Activated CD4-positive, alpha-beta memory T cell treated with anti-CD3 and anti-CD28 coated beads, Interleukin-2, amount 10 ng/mL, durations not matched to agents 7 days and 5 days (primary cell): Measurements from ENCODE around the gene SERPINA4. TPM values are rescaled to one million over a fixed set of nuclear protein-coding genes. Genes with fewer than 3 reads are reported as not detected.
A peak's percentile ranks its signal among the peaks of the same experiment; 100 is the strongest.

Source experiments
- CTCF ChIA-PET: fragments of 350-600 bp; sonication (Branson Sonifier 250); formaldehyde crosslinking; loops from one replicate; lab custom pipeline; 2021; ENCODE audit warnings: antibody characterized with exemption, inconsistent platforms; lab: Charles Lee
- POLR2A ChIA-PET: fragments of 350-600 bp; sonication (Branson Sonifier 250); formaldehyde crosslinking; loops from one replicate; lab custom pipeline; 2021; ENCODE audit warnings: antibody characterized with exemption; lab: Charles Lee
- DNase-seq: peaks from one replicate; pipeline ENCODE4 v3.0.0-alpha.2; 2020
- H3K27ac Mint-ChIP-seq: one replicate; pipeline ENCODE4 v1.8.0; 2021; ENCODE audit warnings: mild to moderate bottlenecking, mixed read lengths
- H3K27me3 Mint-ChIP-seq: one replicate; pipeline ENCODE4 v1.8.0; 2021; ENCODE audit warnings: mixed read lengths
- H3K36me3 Mint-ChIP-seq: one replicate; pipeline ENCODE4 v1.8.0; 2021; ENCODE audit warnings: low read depth, mixed read lengths
- H3K4me1 Mint-ChIP-seq: one replicate; pipeline ENCODE4 v1.8.0; 2021; ENCODE audit warnings: mixed read lengths
- H3K4me3 Mint-ChIP-seq: one replicate; pipeline ENCODE4 v1.8.0; 2021; ENCODE audit warnings: mild to moderate bottlenecking, mixed read lengths
- H3K9me3 Mint-ChIP-seq: one replicate; pipeline ENCODE4 v1.8.0; 2021; ENCODE audit warnings: mixed read lengths
- total RNA-seq, 2 experiments: library from RNA; stranded (reverse); gene quantifications; one replicate each; pipeline ENCODE4 v1.2.3, GENCODE V29; 2021

Gene SERPINA4
- total RNA-seq, 2 experiments from 2014 or later = not detected

GRCh38 chr14:94535506-94535905, 25.7 kb upstream of the SERPINA4 start:
- H3K4me1 Mint-ChIP-seq = no peaks in the 10 kb centered on the region
- H3K27me3 Mint-ChIP-seq = peaks cover 4% of the 10 kb centered on the region
- H3K27ac Mint-ChIP-seq = no peak overlapping the region
- DNase-seq = no peak
- H3K4me3 Mint-ChIP-seq = no peak overlapping the region
- no peaks in the 10 kb centered on the region for H3K9me3 Mint-ChIP-seq
- no peaks in the 10 kb centered on the region for H3K36me3 Mint-ChIP-seq
- CTCF ChIA-PET = no interaction called here
- POLR2A ChIA-PET = no interaction called here

DNA sequence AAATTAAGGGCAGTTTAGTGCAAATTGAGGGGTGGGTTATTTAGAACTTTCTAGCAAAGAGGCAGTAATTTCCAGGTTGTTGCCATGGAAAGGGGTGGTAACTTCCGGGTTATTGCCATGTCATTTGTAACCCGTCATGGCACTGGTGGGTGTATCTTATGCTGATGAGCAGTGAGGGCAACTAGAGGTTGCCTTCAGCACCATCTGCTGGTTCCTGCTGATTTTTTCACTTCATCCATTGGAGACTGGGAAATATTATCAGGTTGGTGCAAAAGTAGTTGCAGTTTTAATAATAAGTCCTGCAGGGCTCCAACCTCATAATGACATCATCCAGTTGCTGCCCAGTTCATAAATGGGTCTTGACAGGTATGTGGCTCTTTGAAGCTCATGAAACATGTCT, 24.4 kb upstream of the SERPINA4 start:
- Mint-ChIP-seq H3K27me3 (peaks cover 3% of the 10 kb centered on the region), H3K9me3 (no peaks in the 10 kb centered on the region), H3K4me1 (no peaks in the 10 kb centered on the region), H3K4me3 (no peak overlapping the region), H3K27ac (no peak overlapping the region), H3K36me3 (no peaks in the 10 kb centered on the region)
- ChIA-PET POLR2A (no interaction called here), CTCF (no interaction called here)
- DNase-seq = no peak

DNA sequence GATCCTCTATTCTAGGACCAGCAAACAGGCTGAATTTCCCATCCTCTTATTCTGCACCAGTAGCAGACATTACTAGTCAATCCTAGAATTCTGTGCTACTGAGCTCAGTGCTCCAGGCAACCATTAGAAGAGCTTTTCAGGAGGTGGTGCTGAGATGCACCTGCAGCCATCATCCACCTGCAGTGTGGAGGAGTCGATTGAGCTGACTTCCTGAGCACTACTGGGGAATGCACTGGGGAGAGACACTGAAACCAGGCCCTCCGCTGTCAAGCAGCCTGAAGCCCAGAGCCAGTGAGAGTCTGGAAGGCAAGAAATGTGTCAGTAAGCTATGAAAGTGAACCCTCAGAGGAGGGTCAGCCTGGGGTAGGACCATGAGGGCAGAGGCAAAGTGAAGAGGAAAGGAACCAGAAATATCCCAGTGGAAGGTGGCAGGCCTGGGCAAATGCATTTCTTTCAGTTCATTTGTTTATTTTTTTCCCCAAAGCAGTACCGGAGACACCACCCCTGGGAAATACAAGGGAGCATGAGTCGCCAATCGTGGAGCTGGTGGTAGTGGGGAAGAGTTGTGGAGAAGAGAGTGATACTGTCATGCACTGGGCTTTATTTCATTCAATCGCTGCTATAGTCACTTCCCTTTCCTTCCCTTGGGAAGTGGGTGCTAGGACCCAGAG, 23.0 kb upstream of the SERPINA4 start:
- H3K27me3 Mint-ChIP-seq = peaks cover 3% of the 10 kb centered on the region

DNA sequence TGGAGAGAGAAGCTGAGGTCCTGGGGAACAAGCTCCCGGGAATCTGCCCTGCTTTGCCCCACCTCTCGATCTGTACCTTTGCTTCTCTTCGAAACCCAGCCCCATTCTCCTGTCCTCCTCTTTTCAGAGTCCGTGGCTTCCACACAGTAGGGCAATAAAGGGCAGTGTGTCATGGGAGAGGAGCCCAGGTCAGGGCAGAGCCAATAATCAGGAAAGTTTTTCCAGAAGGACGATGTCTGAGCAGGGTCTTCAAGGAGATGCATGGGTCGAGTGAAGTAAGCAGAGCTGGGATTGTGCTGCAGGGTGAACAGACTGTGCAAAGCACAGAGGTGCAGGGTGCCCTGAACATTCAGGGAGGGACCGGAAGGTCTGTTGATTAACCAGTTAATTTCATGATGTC, 22.1 kb upstream of the SERPINA4 start:
- no peaks in the 10 kb centered on the region for H3K36me3 Mint-ChIP-seq
- peaks cover 3% of the 10 kb centered on the region for H3K27me3 Mint-ChIP-seq
- no peak overlapping the region for H3K27ac Mint-ChIP-seq
- no peak overlapping the region for H3K4me3 Mint-ChIP-seq
- H3K4me1 Mint-ChIP-seq = no peaks in the 10 kb centered on the region
- ChIA-PET POLR2A (no interaction called here), CTCF (interaction anchor here (1.7 kb wide), 1 partner anchor 10 kb away, joined by 6 read pairs; no protein-coding TSS in a partner anchor)
- DNase-seq = peak; percentile 1
- no peaks in the 10 kb centered on the region for H3K9me3 Mint-ChIP-seq

More for the DNA sequence above, 23.0 kb upstream of the SERPINA4 start:
- H3K36me3 Mint-ChIP-seq = no peaks in the 10 kb centered on the region
- no peak for DNase-seq
- H3K4me1 Mint-ChIP-seq = no peaks in the 10 kb centered on the region
- no peak overlapping the region for H3K4me3 Mint-ChIP-seq
- no peak overlapping the region for H3K27ac Mint-ChIP-seq
- ChIA-PET POLR2A (no interaction called here), CTCF (interaction anchor here (1.7 kb wide), 1 partner anchor 11 kb away, joined by 6 read pairs; no protein-coding TSS in a partner anchor)
- no peaks in the 10 kb centered on the region for H3K9me3 Mint-ChIP-seq

- DNase-seq = no peak
- no peaks in the 10 kb centered on the region for H3K36me3 Mint-ChIP-seq
- POLR2A ChIA-PET = no interaction called here
- H3K4me3 Mint-ChIP-seq = no peak overlapping the region
- CTCF ChIA-PET = interaction anchor here (1.5 kb wide), 1 partner anchor 54 kb away, joined by 3 read pairs; no protein-coding TSS in a partner anchor
- no peaks in the 10 kb centered on the region for H3K9me3 Mint-ChIP-seq
- no peaks in the 10 kb centered on the region for H3K4me1 Mint-ChIP-seq
- peaks cover 3% of the 10 kb centered on the region for H3K27me3 Mint-ChIP-seq
- no peak overlapping the region for H3K27ac Mint-ChIP-seq
Observed at GRCh38 chr14:94540031-94540794, 21.0 kb upstream of the SERPINA4 start.

GRCh38 chr14:94541234-94541975, 19.8 kb upstream of the SERPINA4 start:
- DNase-seq = no peak
- H3K9me3 Mint-ChIP-seq = no peaks in the 10 kb centered on the region
- H3K27me3 Mint-ChIP-seq = peaks cover 3% of the 10 kb centered on the region
- H3K36me3 Mint-ChIP-seq = no peaks in the 10 kb centered on the region
- no peak overlapping the region for H3K4me3 Mint-ChIP-seq
- ChIA-PET POLR2A (no interaction called here), CTCF (interaction anchor here (1.5 kb wide), 1 partner anchor 55 kb away, joined by 3 read pairs; no protein-coding TSS in a partner anchor)
- H3K4me1 Mint-ChIP-seq = no peaks in the 10 kb centered on the region
- H3K27ac Mint-ChIP-seq = no peak overlapping the region

- ChIA-PET POLR2A (no interaction called here), CTCF (no interaction called here)
- Mint-ChIP-seq H3K27ac (no peak overlapping the region), H3K4me1 (no peaks in the 10 kb centered on the region), H3K27me3 (peaks cover 3% of the 10 kb centered on the region), H3K36me3 (no peaks in the 10 kb centered on the region), H3K9me3 (no peaks in the 10 kb centered on the region), H3K4me3 (no peak overlapping the region)
- DNase-seq = no peak
Observed at GRCh38 chr14:94542111-94542810, 19.0 kb upstream of the SERPINA4 start.

DNA sequence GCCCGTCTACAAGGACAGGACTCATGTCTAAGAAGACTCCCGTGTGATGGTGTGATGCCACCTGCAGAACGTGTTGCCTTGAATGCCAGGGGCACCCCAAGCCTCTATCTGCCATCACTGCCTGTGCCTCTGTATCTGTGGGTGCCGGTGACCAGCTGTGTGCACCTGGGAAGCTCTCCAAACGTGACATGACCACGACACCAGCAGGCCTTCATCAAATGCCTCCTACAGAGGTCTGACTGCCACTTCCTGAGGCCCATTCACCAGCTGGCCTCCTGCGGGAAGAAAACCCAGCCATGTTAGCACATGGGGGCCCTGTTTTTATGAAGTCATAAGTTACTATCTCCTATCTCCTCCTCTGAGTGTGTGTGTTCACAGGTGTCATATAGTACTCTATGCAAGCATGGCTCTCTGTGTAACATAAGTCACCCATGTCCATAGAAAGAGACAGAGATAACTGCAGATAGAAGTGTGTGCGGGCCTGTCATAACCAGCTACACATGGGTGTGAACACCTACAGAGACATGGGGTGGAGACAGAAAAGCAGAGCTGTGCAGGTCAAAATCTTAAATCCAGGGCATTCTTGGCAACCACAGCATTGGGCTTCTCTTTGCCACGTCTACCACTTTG, 18.3 kb upstream of the SERPINA4 start:
- Mint-ChIP-seq H3K4me3 (no peak overlapping the region), H3K27me3 (peaks cover 1% of the 10 kb centered on the region), H3K9me3 (no peaks in the 10 kb centered on the region), H3K36me3 (no peaks in the 10 kb centered on the region), H3K27ac (no peak overlapping the region), H3K4me1 (no peaks in the 10 kb centered on the region)
- ChIA-PET POLR2A (no interaction called here), CTCF (no interaction called here)
- DNase-seq = no peak

- H3K4me1 Mint-ChIP-seq = no peaks in the 10 kb centered on the region
- ChIA-PET POLR2A (no interaction called here), CTCF (no interaction called here)
- H3K36me3 Mint-ChIP-seq = no peaks in the 10 kb centered on the region
- no peaks in the 10 kb centered on the region for H3K9me3 Mint-ChIP-seq
- peaks cover 1% of the 10 kb centered on the region for H3K27me3 Mint-ChIP-seq
- no peak for DNase-seq
- no peak overlapping the region for H3K4me3 Mint-ChIP-seq
- no peak overlapping the region for H3K27ac Mint-ChIP-seq
Observed at GRCh38 chr14:94543449-94544124, 17.7 kb upstream of the SERPINA4 start.

GRCh38 chr14:94544726-94545125, 16.5 kb upstream of the SERPINA4 start:
- H3K27ac Mint-ChIP-seq = no peak overlapping the region
- POLR2A ChIA-PET = no interaction called here
- no peaks in the 10 kb centered on the region for H3K4me1 Mint-ChIP-seq
- no peaks in the 10 kb centered on the region for H3K36me3 Mint-ChIP-seq
- no peaks in the 10 kb centered on the region for H3K9me3 Mint-ChIP-seq
- CTCF ChIA-PET = no interaction called here
- no peak for DNase-seq
- no peak overlapping the region for H3K4me3 Mint-ChIP-seq
- H3K27me3 Mint-ChIP-seq = peaks cover 1% of the 10 kb centered on the region

GRCh38 chr14:94545131-94545841, 16.0 kb upstream of the SERPINA4 start:
- Mint-ChIP-seq H3K27me3 (no peaks in the 10 kb centered on the region), H3K36me3 (no peaks in the 10 kb centered on the region), H3K27ac (no peak overlapping the region), H3K4me1 (no peaks in the 10 kb centered on the region), H3K4me3 (no peak overlapping the region), H3K9me3 (no peaks in the 10 kb centered on the region)
- ChIA-PET CTCF (no interaction called here), POLR2A (no interaction called here)
- DNase-seq = no peak
